Measurements from ENCODE around the gene PLEKHH3. TPM values are rescaled to one million over a fixed set of nuclear protein-coding genes. Genes with fewer than 3 reads are reported as not detected.

PLEKHH3 gene
- total and polyA plus RNA-seq, 2 of the 4 experiments (the other 2 are of a cell fraction): 2.9 to 10.5 TPM

DNA sequence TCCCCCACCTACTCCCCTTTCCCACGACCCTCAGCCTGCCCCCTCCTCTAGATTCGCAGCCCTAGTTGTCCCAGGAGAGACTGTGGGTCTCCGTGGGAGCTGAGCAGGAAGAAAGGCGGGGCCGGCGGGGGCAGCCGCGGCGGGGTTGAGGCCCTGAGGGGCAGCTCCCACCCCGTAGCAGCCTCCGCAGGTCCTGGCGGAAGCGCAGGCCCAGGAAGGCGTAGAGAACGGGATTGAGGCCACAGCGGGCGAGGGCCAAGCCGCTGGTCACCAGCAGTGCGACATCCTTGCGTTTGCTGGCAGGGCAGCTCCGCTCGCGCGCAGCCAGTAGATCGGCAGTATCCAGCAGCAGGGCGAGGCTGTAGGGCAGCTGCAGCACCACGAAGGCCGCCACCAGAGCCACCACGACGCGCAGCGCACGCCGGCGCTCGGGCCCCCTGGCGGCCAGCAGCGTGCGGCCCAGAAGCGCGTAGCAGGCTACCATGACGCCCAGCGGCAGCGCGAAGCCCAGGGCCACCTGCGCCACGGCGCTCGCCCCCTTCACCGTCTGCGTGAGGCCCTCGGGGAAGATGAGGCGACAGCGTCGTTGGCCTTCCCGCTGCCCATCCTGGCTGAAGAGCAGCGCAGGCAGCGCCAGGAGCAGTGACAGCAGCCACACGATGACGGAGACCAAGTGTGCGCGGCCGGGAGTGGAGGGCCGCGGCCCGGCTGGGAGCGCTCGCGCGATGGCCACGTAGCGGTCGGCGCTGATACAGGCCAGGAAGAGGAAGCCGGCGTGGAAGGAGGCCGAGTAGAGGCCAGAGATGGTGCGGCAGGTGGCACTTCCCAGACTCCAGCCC is 2.9 kb upstream of the PLEKHH3 start:
- peak overlapping the region; percentile 98 for H4K91ac ChIP-seq (ENCODE audit: insufficient read depth, low read depth, low read length)
- H2BK15ac ChIP-seq (ENCODE audit: low read depth, low read length): peak overlapping the region; percentile 91; the same call in 2 of the 3 replicates
- peak overlapping the region; percentile 76 for H2BK20ac ChIP-seq (ENCODE audit: low read depth, low read length)
- peak overlapping the region; percentile 25; the same call in 1 of the 2 replicates for H3K4me3 ChIP-seq (ENCODE audit: insufficient read depth, low read depth, low read length)
- H3K18ac ChIP-seq (ENCODE audit: low read depth, low read length): peak overlapping the region; percentile 91
- peak overlapping the region; percentile 97 for H3K14ac ChIP-seq (replicated peaks; ENCODE audit: low read depth, low read length)
- peak overlapping the region; percentile 94 to 100 for H4K8ac ChIP-seq (ENCODE audit: low read depth in 2 of 2, low read length in 2 of 2)
- H3K56ac ChIP-seq (ENCODE audit: extremely low read depth, insufficient read depth, low read length): peak overlapping the region; percentile 53; the same call in 1 of the 2 replicates
- H4K20me1 ChIP-seq (ENCODE audit: insufficient read depth, low read length): peaks cover 25% of the 10 kb centered on the region
- peak overlapping the region; percentile 93 for H2BK120ac ChIP-seq (ENCODE audit: low read depth, low read length)
- no TSS peak for BruUV-seq (replicated peaks)
- peak overlapping the region; percentile 99 for H2BK5ac ChIP-seq (ENCODE audit: low read depth, low read length, poor library complexity, severe bottlenecking)
- H3K4me2 ChIP-seq (ENCODE audit: low read depth, low read length): peak overlapping the region; percentile 89
- TF ChIP-seq SMC3 (IDR thresholded peaks at IDR 0.05; ENCODE audit: low read depth, low read length) (peak; percentile 79), MXI1 (IDR thresholded peaks at IDR 0.05; ENCODE audit: borderline replicate concordance, low read depth, low read length) (peak; percentile 84), MAFK (IDR thresholded peaks at IDR 0.05; ENCODE audit: low read depth, low read length) (no peak), RAD21 (IDR thresholded peaks at IDR 0.05; ENCODE audit: low read length) (peak; percentile 69), USF2 (IDR thresholded peaks at IDR 0.05; ENCODE audit: low read depth, low read length) (no peak), BHLHE40 (IDR thresholded peaks at IDR 0.05; ENCODE audit: low read depth, low read length) (peak; percentile 16; the same call in 1 of the 2 replicates), RFX5 (IDR thresholded peaks at IDR 0.05; ENCODE audit: low read depth, low read length) (no peak), MAZ (IDR thresholded peaks at IDR 0.05; ENCODE audit: borderline replicate concordance, low read depth, low read length) (peak; percentile 67; the same call in 1 of the 2 replicates)
- TF ChIP-seq, protein P1, sequence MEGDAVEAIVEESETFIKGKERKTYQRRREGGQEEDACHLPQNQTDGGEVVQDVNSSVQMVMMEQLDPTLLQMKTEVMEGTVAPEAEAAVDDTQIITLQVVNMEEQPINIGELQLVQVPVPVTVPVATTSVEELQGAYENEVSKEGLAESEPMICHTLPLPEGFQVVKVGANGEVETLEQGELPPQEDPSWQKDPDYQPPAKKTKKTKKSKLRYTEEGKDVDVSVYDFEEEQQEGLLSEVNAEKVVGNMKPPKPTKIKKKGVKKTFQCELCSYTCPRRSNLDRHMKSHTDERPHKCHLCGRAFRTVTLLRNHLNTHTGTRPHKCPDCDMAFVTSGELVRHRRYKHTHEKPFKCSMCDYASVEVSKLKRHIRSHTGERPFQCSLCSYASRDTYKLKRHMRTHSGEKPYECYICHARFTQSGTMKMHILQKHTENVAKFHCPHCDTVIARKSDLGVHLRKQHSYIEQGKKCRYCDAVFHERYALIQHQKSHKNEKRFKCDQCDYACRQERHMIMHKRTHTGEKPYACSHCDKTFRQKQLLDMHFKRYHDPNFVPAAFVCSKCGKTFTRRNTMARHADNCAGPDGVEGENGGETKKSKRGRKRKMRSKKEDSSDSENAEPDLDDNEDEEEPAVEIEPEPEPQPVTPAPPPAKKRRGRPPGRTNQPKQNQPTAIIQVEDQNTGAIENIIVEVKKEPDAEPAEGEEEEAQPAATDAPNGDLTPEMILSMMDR (conservative IDR thresholded peaks at IDR 0.05; ENCODE audit: low read depth, low read length): peak; percentile 86
- H3K9me3 ChIP-seq (ENCODE audit: control insufficient read depth, insufficient read depth, low read length): no peaks in the 10 kb centered on the region
- peak overlapping the region; percentile 99 for H2AFZ ChIP-seq (replicated peaks; ENCODE audit: low read length, poor library complexity)
- peak overlapping the region; percentile 97 for H3K27ac ChIP-seq (ENCODE audit: insufficient read depth, low read length)
- H3K4me1 ChIP-seq (ENCODE audit: control insufficient read depth, insufficient read depth, low read length): peaks cover 32% of the 10 kb centered on the region
- H3K27me3 ChIP-seq (ENCODE audit: control insufficient read depth, insufficient read depth, low read length): no peaks in the 10 kb centered on the region
- H3K36me3 ChIP-seq (ENCODE audit: control insufficient read depth, insufficient read depth, low read length): peaks cover 2% of the 10 kb centered on the region; the same call in 1 of the 2 replicates
- H3K23ac ChIP-seq (ENCODE audit: low read depth, low read length): peak overlapping the region; percentile 96
- intact Hi-C loops (cut with micrococcal nuclease): loop anchor here (1.0 to 2.0 kb wide), 2 partner anchors 71 to 101 kb away; partner anchors contain the start of genes RETREG3 and TUBG1
- H3K9me1 ChIP-seq (ENCODE audit: insufficient read depth, low read length): peaks cover 17% of the 10 kb centered on the region
- in situ Hi-C loops (cut with MboI; ENCODE audit: low sequenced_read_pairs): loop anchor here (5.0 to 25.0 kb wide), 2 partner anchors 102 to 633 kb away; partner anchors contain the start of gene PSMC3IP
- H2AK9ac ChIP-seq (replicated peaks; ENCODE audit: low read depth, low read length, poor library complexity): peak overlapping the region; percentile 94
- peak overlapping the region; percentile 96 for H2AK5ac ChIP-seq (ENCODE audit: low read depth, low read length)
- dilution Hi-C loops (cut with HindIII; ENCODE audit: low sequenced_read_pairs, unreplicated experiment): no loop called here
- H3K9ac ChIP-seq (ENCODE audit: low read depth, low read length): peak overlapping the region; percentile 85
- ATAC-seq (ENCODE audit: low read depth) (peak; percentile 18), DNase-seq (peak; percentile 75)
- peak overlapping the region; percentile 99 for H3K4ac ChIP-seq (ENCODE audit: low read depth, low read length)
- ChIA-PET CTCF (interaction anchor here (0.5 to 3.8 kb wide), 5 partner anchors 72 to 142 kb away, joined by 3 to 15 read pairs (median 3); partner anchors contain the start of gene PSMC3IP), POLR2A (ENCODE audit: unreplicated experiment) (interaction anchor here (0.5 to 1.4 kb wide), 2 partner anchors 70 to 540 kb away, joined by 3 read pairs; partner anchors contain the start of genes RETREG3 and TUBG1)
- peaks cover 15 to 67% of the 10 kb centered on the region in 2 experiments for H3K79me1 ChIP-seq (ENCODE audit: low read depth in 1 of 2, low read length in 2 of 2)
- peak overlapping the region; percentile 99 for H4K5ac ChIP-seq (ENCODE audit: low read depth, low read length)
- WGBS, 2 experiments (ENCODE audit: extremely low coverage in 2 of 2, insufficient read length in 1 of 2): 9% methylated on average over 69 of the region's 78 CpGs; no CpG with 5 or more reads in 1 of the 2 experiments
